Neural progenitor cell (in vitro differentiated cells): Measurements from ENCODE around the gene DENND2D. TPM values are rescaled to one million over a fixed set of nuclear protein-coding genes. Genes with fewer than 3 reads are reported as not detected.

Source experiments
- DNase-seq: peaks from one replicate; pipeline ENCODE4 v3.0.0-alpha.2; 2016; ENCODE audit warnings: low spot score
- H2AFZ ChIP-seq: fragments of 200-600 bp; sonication (generic); replicated peaks from 2 replicates; pipeline ENCODE4 v1.6.1; 2016; ENCODE audit warnings: antibody characterized with exemption
- H3F3A ChIP-seq: fragments of 200-600 bp; sonication (generic); 2 replicates; pipeline ENCODE4 v1.6.1; 2016; ENCODE audit warnings: antibody characterized with exemption, low read depth
- H3K27ac ChIP-seq: fragments of 200-600 bp; sonication (generic); 2 replicates; pipeline ENCODE4 v1.5.1; 2016; ENCODE audit warnings: mild to moderate bottlenecking
- H3K27me3 ChIP-seq: fragments of 200-600 bp; sonication (generic); 2 replicates; pipeline ENCODE4 v1.6.1; 2016; ENCODE audit warnings: mild to moderate bottlenecking, moderate library complexity
- H3K36me3 ChIP-seq: fragments of 200-600 bp; sonication (generic); 2 replicates; pipeline ENCODE4 v1.5.1; 2016
- H3K4me1 ChIP-seq: fragments of 200-600 bp; sonication (generic); 2 replicates; pipeline ENCODE4 v1.6.1; 2016; ENCODE audit warnings: mixed run types
- H3K4me2 ChIP-seq: fragments of 200-600 bp; sonication (generic); 2 replicates; pipeline ENCODE4 v1.6.1; 2016
- H3K4me3 ChIP-seq: fragments of 200-600 bp; sonication (generic); 2 replicates; pipeline ENCODE4 v1.5.1; 2016
- H3K79me2 ChIP-seq: fragments of 200-600 bp; sonication (generic); 2 replicates; pipeline ENCODE4 v1.6.1; 2016; ENCODE audit warnings: low read depth
- H3K9ac ChIP-seq: fragments of 200-600 bp; sonication (generic); 2 replicates; pipeline ENCODE4 v1.6.1; 2016
- H3K9me3 ChIP-seq: fragments of 200-600 bp; sonication (generic); 2 replicates; pipeline ENCODE4 v1.5.1; 2016; ENCODE audit warnings: low read depth
- H4K20me1 ChIP-seq: fragments of 200-600 bp; sonication (generic); 2 replicates; pipeline ENCODE4 v1.6.1; 2016; ENCODE audit warnings: low read depth
- H3K27ac Mint-ChIP-seq: 3 replicates; pipeline ENCODE4 v1.8.0; 2021; ENCODE audit warnings: mixed read lengths
- H3K27me3 Mint-ChIP-seq: 2 replicates; pipeline ENCODE4 v1.8.0; 2022; ENCODE audit warnings: low read depth, mild to moderate bottlenecking, inconsistent platforms, moderate library complexity, mixed read lengths; ENCODE audit not compliant: insufficient read depth
- H3K36me3 Mint-ChIP-seq: 3 replicates; pipeline ENCODE4 v1.8.0; 2021; ENCODE audit warnings: mixed read lengths
- H3K4me1 Mint-ChIP-seq: 3 replicates; pipeline ENCODE4 v1.8.0; 2021; ENCODE audit warnings: mixed read lengths
- H3K4me3 Mint-ChIP-seq: 3 replicates; pipeline ENCODE4 v1.8.0; 2021; ENCODE audit warnings: mild to moderate bottlenecking, moderate library complexity, mixed read lengths
- H3K9me3 Mint-ChIP-seq: 3 replicates; pipeline ENCODE4 v1.8.0; 2020; ENCODE audit warnings: mixed read lengths
- CTCF ChIP-seq: fragments of 200-600 bp; sonication (generic); IDR thresholded peaks from 2 replicates; pipeline ENCODE4 v1.5.1; 2017; ENCODE audit warnings: antibody characterized with exemption, mild to moderate bottlenecking
- EZH2 ChIP-seq: fragments of 200-600 bp; sonication (generic); IDR thresholded peaks from 2 replicates; pipeline ENCODE4 v1.6.1; 2017; ENCODE audit warnings: antibody characterized with exemption, mild to moderate bottlenecking, moderate library complexity
- EZH2phosphoT487 ChIP-seq: fragments of 200-600 bp; sonication (generic); IDR thresholded peaks from 2 replicates; pipeline ENCODE4 v1.6.1; 2017; ENCODE audit warnings: antibody characterized with exemption
- total RNA-seq: library from RNA; depleted of rRNA; stranded (reverse); fragments of >200 nt; gene quantifications from 2 replicates; pipeline ENCODE4 v1.2.3, GENCODE V29; 2015; ENCODE audit warnings: low replicate concordance

Gene DENND2D
- total RNA-seq, 1 donor from 2014 or later, result not detected

DNA sequence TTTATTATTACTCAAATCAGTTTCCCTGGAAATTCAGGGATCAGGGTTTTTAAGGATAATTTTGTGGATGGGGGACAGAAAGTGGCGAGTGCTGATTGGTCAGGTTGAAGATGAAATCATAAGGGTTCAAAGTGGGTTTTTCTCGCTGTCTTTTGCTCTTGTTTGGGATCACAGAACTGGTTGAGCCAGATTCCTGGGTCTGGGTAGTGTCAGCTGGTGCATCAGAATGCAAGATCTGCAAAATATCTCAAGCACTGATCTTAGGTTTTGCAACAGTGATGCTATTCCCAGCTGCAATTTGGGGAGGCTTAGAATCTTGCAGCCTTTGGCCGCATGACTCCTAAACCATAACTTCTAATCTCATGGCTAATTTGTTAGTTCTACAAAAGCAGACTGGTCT is 36.4 kb upstream of the DENND2D start:
- no peak overlapping the region for H3K27ac ChIP-seq
- TF ChIP-seq EZH2phosphoT487 (no peak), CTCF (no peak), EZH2 (no peak)
- H3K4me3 ChIP-seq, result no peak overlapping the region
- H3K36me3 ChIP-seq, result no peaks in the 10 kb centered on the region
- no peaks in the 10 kb centered on the region for H3F3A ChIP-seq
- DNase-seq, result no peak
- H3K9me3 ChIP-seq, result no peaks in the 10 kb centered on the region
- peaks cover 2% of the 10 kb centered on the region for H3K9me3 Mint-ChIP-seq
- no peaks in the 10 kb centered on the region for H3K4me1 Mint-ChIP-seq
- no peak overlapping the region for H3K27ac Mint-ChIP-seq
- no peak overlapping the region for H3K4me3 Mint-ChIP-seq
- no peaks in the 10 kb centered on the region for H3K79me2 ChIP-seq
- H3K27me3 Mint-ChIP-seq, result peaks cover 2% of the 10 kb centered on the region
- no peaks in the 10 kb centered on the region for H3K36me3 Mint-ChIP-seq
- no peak overlapping the region for H3K9ac ChIP-seq
- no peaks in the 10 kb centered on the region for H4K20me1 ChIP-seq
- H3K4me1 ChIP-seq, result no peaks in the 10 kb centered on the region
- no peak overlapping the region for H3K4me2 ChIP-seq
- H3K27me3 ChIP-seq, result no peaks in the 10 kb centered on the region
- H2AFZ ChIP-seq, result no peak overlapping the region

DNA sequence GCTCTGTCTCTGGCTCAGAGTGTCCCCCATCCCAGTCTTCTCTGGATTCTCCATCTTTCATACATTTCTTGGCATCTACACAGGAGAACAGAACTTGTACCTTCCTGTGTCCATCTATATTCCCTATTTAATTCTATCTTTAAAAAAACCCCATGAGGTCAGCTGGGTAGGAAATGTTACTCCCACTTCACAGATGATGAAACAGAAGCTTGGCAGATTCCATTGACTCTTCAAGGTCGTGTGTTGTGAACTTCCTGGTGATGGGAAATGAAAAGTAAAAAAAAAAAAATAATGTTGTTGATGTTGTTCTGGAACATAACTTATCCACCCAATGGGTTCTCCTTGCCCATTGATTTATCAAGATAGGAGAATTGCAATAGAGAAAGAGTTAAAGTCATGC is 35.9 kb upstream of the DENND2D start:
- Histone ChIP-seq H3K36me3 (no peaks in the 10 kb centered on the region), H3K27ac (no peak overlapping the region), H3F3A (no peaks in the 10 kb centered on the region), H2AFZ (no peak overlapping the region), H3K27me3 (no peaks in the 10 kb centered on the region), H3K9ac (no peak overlapping the region), H3K4me1 (no peaks in the 10 kb centered on the region), H3K4me3 (no peak overlapping the region), H3K4me2 (no peak overlapping the region), H3K9me3 (no peaks in the 10 kb centered on the region), H3K79me2 (no peaks in the 10 kb centered on the region), H4K20me1 (no peaks in the 10 kb centered on the region)
- no peak overlapping the region for H3K4me3 Mint-ChIP-seq
- H3K4me1 Mint-ChIP-seq, result no peaks in the 10 kb centered on the region
- H3K27ac Mint-ChIP-seq, result no peak overlapping the region
- no peak for DNase-seq
- no peaks in the 10 kb centered on the region for H3K36me3 Mint-ChIP-seq
- peaks cover 2% of the 10 kb centered on the region for H3K27me3 Mint-ChIP-seq
- peaks cover 2% of the 10 kb centered on the region for H3K9me3 Mint-ChIP-seq
- TF ChIP-seq CTCF, result no peak
- TF ChIP-seq EZH2phosphoT487, result no peak
- no peak for TF ChIP-seq EZH2

DNA sequence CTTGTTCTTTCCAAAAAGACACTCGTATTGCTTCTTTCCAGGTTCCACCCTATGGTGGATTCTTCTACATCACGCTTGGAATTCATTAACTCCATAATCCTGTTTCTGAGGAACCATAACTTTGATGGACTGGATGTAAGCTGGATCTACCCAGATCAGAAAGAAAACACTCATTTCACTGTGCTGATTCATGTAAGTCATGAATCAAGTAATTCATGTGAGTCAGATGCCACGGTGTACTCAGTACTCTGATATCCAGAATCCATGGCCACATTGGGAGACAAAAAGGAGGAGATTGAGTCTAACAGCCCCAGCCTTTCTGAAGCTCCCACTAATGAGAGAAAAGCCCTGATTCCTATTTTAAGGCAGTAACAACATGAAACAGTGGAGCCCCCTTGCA is 34.4 kb upstream of the DENND2D start:
- Histone ChIP-seq H2AFZ (no peak overlapping the region), H3K4me2 (no peak overlapping the region), H3K27me3 (no peaks in the 10 kb centered on the region), H3K27ac (no peak overlapping the region), H3K4me3 (no peak overlapping the region), H3K9ac (no peak overlapping the region), H4K20me1 (no peaks in the 10 kb centered on the region), H3K79me2 (no peaks in the 10 kb centered on the region), H3F3A (no peaks in the 10 kb centered on the region), H3K36me3 (no peaks in the 10 kb centered on the region), H3K4me1 (no peaks in the 10 kb centered on the region), H3K9me3 (no peaks in the 10 kb centered on the region)
- DNase-seq, result no peak
- Mint-ChIP-seq H3K36me3 (no peaks in the 10 kb centered on the region), H3K27me3 (peaks cover 2% of the 10 kb centered on the region), H3K9me3 (peaks cover 2% of the 10 kb centered on the region), H3K27ac (no peak overlapping the region), H3K4me3 (no peak overlapping the region), H3K4me1 (no peaks in the 10 kb centered on the region)
- no peak for TF ChIP-seq CTCF
- no peak for TF ChIP-seq EZH2phosphoT487
- TF ChIP-seq EZH2, result no peak

DNA sequence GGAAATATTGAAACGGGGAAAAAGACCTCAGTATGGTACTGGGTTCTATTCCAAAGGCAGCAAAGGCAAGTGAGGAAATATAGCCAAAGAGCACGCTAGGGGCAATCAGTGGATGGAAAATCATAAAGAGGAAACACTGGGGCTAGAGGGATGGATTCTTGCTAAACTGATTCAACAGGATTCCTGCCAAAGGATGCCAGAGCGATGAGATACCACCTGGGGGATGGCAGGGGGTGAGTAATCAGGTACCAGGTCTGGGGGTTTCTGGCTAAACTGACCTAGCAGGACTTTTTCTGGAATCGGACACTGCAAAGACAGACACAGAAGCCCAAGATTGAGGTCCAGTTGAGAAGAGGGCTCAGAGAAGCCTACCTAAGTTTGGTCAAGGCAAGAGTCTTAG is 33.8 kb upstream of the DENND2D start:
- no peak overlapping the region for H3K9ac ChIP-seq
- Mint-ChIP-seq H3K27me3 (peaks cover under 1% of the 10 kb centered on the region), H3K36me3 (no peaks in the 10 kb centered on the region), H3K9me3 (peaks cover 2% of the 10 kb centered on the region), H3K27ac (no peak overlapping the region), H3K4me3 (no peak overlapping the region), H3K4me1 (no peaks in the 10 kb centered on the region)
- no peak for TF ChIP-seq EZH2phosphoT487
- TF ChIP-seq CTCF, result no peak
- TF ChIP-seq EZH2, result no peak
- no peaks in the 10 kb centered on the region for H3F3A ChIP-seq
- no peaks in the 10 kb centered on the region for H3K36me3 ChIP-seq
- no peaks in the 10 kb centered on the region for H3K4me1 ChIP-seq
- no peak for DNase-seq
- H3K9me3 ChIP-seq, result no peaks in the 10 kb centered on the region
- H3K4me3 ChIP-seq, result no peak overlapping the region
- H3K79me2 ChIP-seq, result no peaks in the 10 kb centered on the region
- H3K4me2 ChIP-seq, result no peak overlapping the region
- no peaks in the 10 kb centered on the region for H4K20me1 ChIP-seq
- no peak overlapping the region for H2AFZ ChIP-seq
- H3K27me3 ChIP-seq, result no peaks in the 10 kb centered on the region
- H3K27ac ChIP-seq, result no peak overlapping the region
